Measurements from ENCODE around the gene ATP9B. TPM values are rescaled to one million over a fixed set of nuclear protein-coding genes. Genes with fewer than 3 reads are reported as not detected.

ATP9B gene
- total RNA-seq, 1 donor from 2014 or later = 12.6 TPM

- Histone ChIP-seq H3K27ac (ENCODE audit: low read depth, low read length) (no peak overlapping the region), H3K9ac (ENCODE audit: low read length) (no peak overlapping the region), H4K20me1 (ENCODE audit: insufficient read depth, low read length) (no peaks in the 10 kb centered on the region), H3K4me2 (ENCODE audit: low read length) (no peak overlapping the region), H3K4me3 (ENCODE audit: insufficient read depth, low read depth, low read length) (no peak overlapping the region), H3K27me3 (ENCODE audit: insufficient read depth, low read length) (no peaks in the 10 kb centered on the region), H3K4me1 (ENCODE audit: insufficient read depth, low read length) (no peaks in the 10 kb centered on the region), H3K36me3 (ENCODE audit: insufficient read depth, low read length) (no peaks in the 10 kb centered on the region), H3K9me3 (ENCODE audit: insufficient read depth, low read depth, low read length) (no peaks in the 10 kb centered on the region), H2AFZ (ENCODE audit: low read depth, low read length) (no peak overlapping the region), H3K79me2 (ENCODE audit: insufficient read depth, low read length) (no peaks in the 10 kb centered on the region)
- TF ChIP-seq CTCF (IDR thresholded peaks at IDR 0.05; ENCODE audit: insufficient read depth, low read depth, low read length) (no peak), EZH2 (IDR thresholded peaks at IDR 0.05; ENCODE audit: insufficient read depth, low read length) (no peak)
- peaks cover 1% of the 10 kb centered on the region for H3K9me3 Mint-ChIP-seq (ENCODE audit: unreplicated experiment)
- H3K36me3 Mint-ChIP-seq (ENCODE audit: low read depth, unreplicated experiment) = peaks cover 2% of the 10 kb centered on the region
- DNase-seq (ENCODE audit: low read depth) (no peak), FAIRE-seq (no peak)
- no peaks in the 10 kb centered on the region for H3K27me3 Mint-ChIP-seq (ENCODE audit: low read depth, unreplicated experiment)
- no peak overlapping the region for H3K4me3 Mint-ChIP-seq (ENCODE audit: unreplicated experiment)
- H3K4me1 Mint-ChIP-seq (ENCODE audit: low read depth, unreplicated experiment) = peaks cover 2% of the 10 kb centered on the region
- no peak overlapping the region for H3K27ac Mint-ChIP-seq (ENCODE audit: unreplicated experiment)
These were observed 172.6 kb downstream of the ATP9B start for GRCh38 chr18:79241755-79242154.

- no peak overlapping the region for H3K4me3 Mint-ChIP-seq (ENCODE audit: unreplicated experiment)
- no peak overlapping the region for H3K4me2 ChIP-seq (ENCODE audit: low read length)
- H3K9me3 Mint-ChIP-seq (ENCODE audit: unreplicated experiment) = peaks cover 1% of the 10 kb centered on the region
- H3K4me3 ChIP-seq (ENCODE audit: insufficient read depth, low read depth, low read length) = no peak overlapping the region
- H3K79me2 ChIP-seq (ENCODE audit: insufficient read depth, low read length) = no peaks in the 10 kb centered on the region
- peaks cover 2% of the 10 kb centered on the region for H3K4me1 Mint-ChIP-seq (ENCODE audit: low read depth, unreplicated experiment)
- peaks cover 2% of the 10 kb centered on the region for H3K36me3 Mint-ChIP-seq (ENCODE audit: low read depth, unreplicated experiment)
- H3K36me3 ChIP-seq (ENCODE audit: insufficient read depth, low read length) = no peaks in the 10 kb centered on the region
- H3K9ac ChIP-seq (ENCODE audit: low read length) = no peak overlapping the region
- DNase-seq (ENCODE audit: low read depth) = peak; percentile 30
- H4K20me1 ChIP-seq (ENCODE audit: insufficient read depth, low read length) = no peaks in the 10 kb centered on the region
- no peaks in the 10 kb centered on the region for H3K4me1 ChIP-seq (ENCODE audit: insufficient read depth, low read length)
- no peak overlapping the region for H3K27ac ChIP-seq (ENCODE audit: low read depth, low read length)
- no peak for FAIRE-seq
- H3K9me3 ChIP-seq (ENCODE audit: insufficient read depth, low read depth, low read length) = no peaks in the 10 kb centered on the region
- no peak overlapping the region for H3K27ac Mint-ChIP-seq (ENCODE audit: unreplicated experiment)
- TF ChIP-seq CTCF (IDR thresholded peaks at IDR 0.05; ENCODE audit: insufficient read depth, low read depth, low read length) = no peak
- TF ChIP-seq EZH2 (IDR thresholded peaks at IDR 0.05; ENCODE audit: insufficient read depth, low read length) = no peak
- no peak overlapping the region for H2AFZ ChIP-seq (ENCODE audit: low read depth, low read length)
- no peaks in the 10 kb centered on the region for H3K27me3 Mint-ChIP-seq (ENCODE audit: low read depth, unreplicated experiment)
- no peaks in the 10 kb centered on the region for H3K27me3 ChIP-seq (ENCODE audit: insufficient read depth, low read length)
These were observed 173.1 kb downstream of the ATP9B start for GRCh38 chr18:79242246-79242645.

GRCh38 chr18:79245517-79246001 is 176.4 kb downstream of the ATP9B start:
- H3K4me3 ChIP-seq (ENCODE audit: insufficient read depth, low read depth, low read length) = no peak overlapping the region
- TF ChIP-seq CTCF (IDR thresholded peaks at IDR 0.05; ENCODE audit: insufficient read depth, low read depth, low read length) (no peak), EZH2 (IDR thresholded peaks at IDR 0.05; ENCODE audit: insufficient read depth, low read length) (no peak)
- H4K20me1 ChIP-seq (ENCODE audit: insufficient read depth, low read length) = no peaks in the 10 kb centered on the region
- no peaks in the 10 kb centered on the region for H3K9me3 ChIP-seq (ENCODE audit: insufficient read depth, low read depth, low read length)
- no peaks in the 10 kb centered on the region for H3K36me3 ChIP-seq (ENCODE audit: insufficient read depth, low read length)
- H2AFZ ChIP-seq (ENCODE audit: low read depth, low read length) = no peak overlapping the region
- H3K27me3 ChIP-seq (ENCODE audit: insufficient read depth, low read length) = no peaks in the 10 kb centered on the region
- Mint-ChIP-seq H3K36me3 (ENCODE audit: low read depth, unreplicated experiment) (peaks cover 2% of the 10 kb centered on the region), H3K27ac (ENCODE audit: unreplicated experiment) (no peak overlapping the region), H3K4me3 (ENCODE audit: unreplicated experiment) (no peak overlapping the region), H3K27me3 (ENCODE audit: low read depth, unreplicated experiment) (no peaks in the 10 kb centered on the region), H3K9me3 (ENCODE audit: unreplicated experiment) (no peaks in the 10 kb centered on the region), H3K4me1 (ENCODE audit: low read depth, unreplicated experiment) (peaks cover 12% of the 10 kb centered on the region)
- H3K9ac ChIP-seq (ENCODE audit: low read length) = no peak overlapping the region
- DNase-seq (ENCODE audit: low read depth) (no peak), FAIRE-seq (no peak)
- H3K79me2 ChIP-seq (ENCODE audit: insufficient read depth, low read length) = no peaks in the 10 kb centered on the region
- no peaks in the 10 kb centered on the region for H3K4me1 ChIP-seq (ENCODE audit: insufficient read depth, low read length)
- H3K27ac ChIP-seq (ENCODE audit: low read depth, low read length) = no peak overlapping the region
- H3K4me2 ChIP-seq (ENCODE audit: low read length) = no peak overlapping the region

Data from astrocyte (in vitro differentiated cells and primary cell).